D721Med (cell line): Measurements from ENCODE around the gene IRAK1.
"Not testable (repeated sequence)": the region's sequence is repeated elsewhere in the genome, so short reads cannot be mapped to it uniquely, and the experiment has no call there.

Source experiments
- DNase-seq: peaks from one replicate; pipeline ENCODE4 v3.0.0; 2011; ENCODE audit warnings: low spot score; ENCODE audit not compliant: insufficient read length
- FAIRE-seq: peaks from 2 replicates; lab custom pipeline; 2011; peaks lifted over from hg19 to GRCh38; lab: Jason Lieb, UNC
- TF ChIP-seq, protein P1 (sequence below): IDR thresholded peaks from 2 replicates; pipeline ENCODE4 v1.5.1; 2012; ENCODE audit warnings: mild to moderate bottlenecking, control low read depth; ENCODE audit not compliant: insufficient read depth; ENCODE audit errors: missing control alignments

The IRAK1 gene

DNA sequence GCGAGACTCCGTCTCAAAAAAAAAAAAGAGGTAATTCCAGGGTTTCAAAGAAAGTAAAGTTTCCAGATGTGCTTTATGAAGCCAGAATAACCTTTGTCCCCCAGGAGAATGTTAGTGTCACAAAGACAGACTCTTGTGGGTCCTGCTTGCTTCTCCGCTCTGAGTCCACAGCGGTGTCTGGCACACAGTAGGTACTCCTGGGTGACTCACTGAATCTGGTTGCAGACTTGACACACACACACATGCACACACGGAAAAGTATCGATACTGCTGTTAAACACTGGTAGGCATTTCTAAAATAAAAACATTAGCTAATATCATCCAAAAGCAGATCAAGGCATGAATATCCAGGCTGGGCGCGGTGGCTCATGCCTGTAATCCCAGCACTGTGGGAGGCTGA, 24.2 kb downstream of the IRAK1 start:
- FAIRE-seq = no peak
- TF ChIP-seq, protein P1, sequence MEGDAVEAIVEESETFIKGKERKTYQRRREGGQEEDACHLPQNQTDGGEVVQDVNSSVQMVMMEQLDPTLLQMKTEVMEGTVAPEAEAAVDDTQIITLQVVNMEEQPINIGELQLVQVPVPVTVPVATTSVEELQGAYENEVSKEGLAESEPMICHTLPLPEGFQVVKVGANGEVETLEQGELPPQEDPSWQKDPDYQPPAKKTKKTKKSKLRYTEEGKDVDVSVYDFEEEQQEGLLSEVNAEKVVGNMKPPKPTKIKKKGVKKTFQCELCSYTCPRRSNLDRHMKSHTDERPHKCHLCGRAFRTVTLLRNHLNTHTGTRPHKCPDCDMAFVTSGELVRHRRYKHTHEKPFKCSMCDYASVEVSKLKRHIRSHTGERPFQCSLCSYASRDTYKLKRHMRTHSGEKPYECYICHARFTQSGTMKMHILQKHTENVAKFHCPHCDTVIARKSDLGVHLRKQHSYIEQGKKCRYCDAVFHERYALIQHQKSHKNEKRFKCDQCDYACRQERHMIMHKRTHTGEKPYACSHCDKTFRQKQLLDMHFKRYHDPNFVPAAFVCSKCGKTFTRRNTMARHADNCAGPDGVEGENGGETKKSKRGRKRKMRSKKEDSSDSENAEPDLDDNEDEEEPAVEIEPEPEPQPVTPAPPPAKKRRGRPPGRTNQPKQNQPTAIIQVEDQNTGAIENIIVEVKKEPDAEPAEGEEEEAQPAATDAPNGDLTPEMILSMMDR = no peak
- no peak for DNase-seq

DNA sequence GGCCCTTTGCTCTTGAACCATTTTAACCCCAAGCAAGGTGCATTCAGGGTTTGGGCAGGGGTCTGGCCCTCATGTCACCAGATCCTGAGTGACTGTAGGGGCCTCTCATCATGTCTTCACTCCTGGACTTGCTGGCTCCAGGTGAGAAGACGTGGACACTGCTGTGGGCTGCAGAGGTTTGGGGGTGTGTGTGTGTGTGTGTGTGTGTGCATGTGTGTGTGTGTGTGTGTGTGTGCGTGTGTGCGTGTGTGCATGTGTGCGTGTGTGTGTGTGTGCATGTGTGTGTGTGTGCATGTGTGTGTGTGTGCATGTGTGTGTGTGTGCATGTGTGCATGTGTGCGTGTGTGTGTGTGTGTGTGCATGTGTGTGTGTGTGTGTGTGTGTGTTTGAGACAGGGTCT, 25.3 kb downstream of the IRAK1 start:
- not testable (repeated sequence) for DNase-seq, FAIRE-seq

DNA sequence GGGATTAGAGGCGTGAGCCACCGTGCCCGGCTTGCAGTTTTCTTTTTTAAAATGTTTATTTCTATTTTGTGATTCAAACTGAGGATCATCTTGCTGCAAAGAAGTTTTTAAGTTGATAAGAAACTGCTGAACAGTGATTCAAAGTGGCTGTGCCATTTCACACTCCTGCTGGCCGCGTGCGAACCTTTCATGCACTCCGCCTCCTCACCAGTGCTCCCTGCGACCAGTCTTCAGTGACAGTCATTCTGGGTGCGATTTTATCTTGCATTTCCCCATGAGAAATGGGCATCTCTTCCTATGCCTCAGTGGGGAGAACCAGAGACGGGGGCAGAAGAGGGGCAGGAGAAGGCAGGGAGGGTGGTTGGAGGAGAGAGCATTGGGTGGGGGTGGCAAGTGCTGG, 25.7 kb downstream of the IRAK1 start:
- FAIRE-seq (no peak), DNase-seq (no peak)
- TF ChIP-seq, protein P1 = no peak

DNA sequence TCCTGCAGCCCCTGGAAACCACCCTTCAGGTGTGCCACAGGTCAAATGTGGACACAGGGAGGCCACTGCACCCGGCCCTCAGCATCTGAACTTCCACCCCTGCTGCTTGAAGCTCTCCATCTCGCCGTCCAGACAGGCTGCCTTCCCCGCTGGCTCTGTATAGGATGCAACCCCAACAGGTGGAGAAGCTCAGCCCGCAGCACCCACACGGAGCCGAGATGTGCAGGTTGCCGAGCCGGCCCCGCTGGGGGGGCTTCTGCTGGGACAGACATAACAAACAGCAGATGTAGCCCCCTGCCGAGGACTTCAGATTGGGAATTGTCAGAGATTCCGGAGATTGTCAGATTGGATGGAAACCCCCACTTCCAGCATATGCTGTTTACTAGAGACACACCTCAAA, 26.6 kb downstream of the IRAK1 start:
- no peak for DNase-seq
- TF ChIP-seq, protein P1 = no peak
- no peak for FAIRE-seq

DNA sequence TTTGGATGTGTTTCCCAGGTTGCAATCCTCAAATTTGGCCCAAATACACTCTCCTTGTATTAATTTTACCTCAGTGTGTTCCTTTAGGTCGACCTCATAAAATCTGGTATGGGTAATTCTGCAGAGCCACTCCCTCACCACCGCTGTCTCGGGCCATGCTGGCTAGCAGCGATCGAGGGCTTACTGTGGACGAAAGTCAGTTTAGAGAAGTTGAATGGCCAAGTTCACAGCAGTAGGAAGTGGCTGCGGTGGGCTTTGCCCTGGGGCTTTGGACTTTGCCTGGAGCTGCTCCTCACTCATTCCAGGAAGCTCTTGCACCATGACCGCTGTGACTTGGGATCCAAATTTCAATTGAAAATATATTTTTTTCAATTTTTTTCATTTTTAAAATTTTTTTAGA, 27.5 kb downstream of the IRAK1 start:
- FAIRE-seq = no peak
- no peak for DNase-seq
- TF ChIP-seq, protein P1 = no peak

DNA sequence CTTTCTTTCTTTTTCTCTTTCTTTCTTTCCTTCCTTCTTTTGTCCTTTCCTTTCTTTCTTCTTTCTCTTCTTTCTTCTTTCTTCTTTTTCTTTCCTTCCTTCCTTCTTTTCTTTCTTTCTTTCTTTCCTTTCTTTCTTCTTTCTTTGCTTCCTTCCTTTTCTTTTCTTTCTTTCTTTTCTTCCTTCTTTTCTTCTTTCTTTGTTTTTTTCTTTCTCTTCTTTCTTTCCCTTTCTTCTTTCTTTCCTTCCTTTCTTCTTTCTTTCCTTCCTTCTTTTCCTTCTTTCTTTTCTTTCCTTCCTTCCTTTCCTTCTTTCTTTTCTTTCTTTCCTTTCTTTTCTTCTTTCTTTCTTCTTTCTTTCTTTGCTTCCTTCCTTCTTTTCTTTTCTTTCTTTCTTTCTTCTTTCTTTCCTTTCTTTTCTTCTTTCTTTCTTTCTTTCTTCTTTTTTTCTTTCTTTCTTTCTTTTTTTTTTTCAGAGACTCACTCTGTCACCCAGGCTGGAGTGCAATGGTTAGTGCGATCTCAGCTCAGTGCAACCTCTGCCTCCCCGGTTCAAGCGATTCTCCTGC, 28.6 kb downstream of the IRAK1 start:
- TF ChIP-seq, protein P1 = no peak
- DNase-seq = no peak
- FAIRE-seq = no peak

DNA sequence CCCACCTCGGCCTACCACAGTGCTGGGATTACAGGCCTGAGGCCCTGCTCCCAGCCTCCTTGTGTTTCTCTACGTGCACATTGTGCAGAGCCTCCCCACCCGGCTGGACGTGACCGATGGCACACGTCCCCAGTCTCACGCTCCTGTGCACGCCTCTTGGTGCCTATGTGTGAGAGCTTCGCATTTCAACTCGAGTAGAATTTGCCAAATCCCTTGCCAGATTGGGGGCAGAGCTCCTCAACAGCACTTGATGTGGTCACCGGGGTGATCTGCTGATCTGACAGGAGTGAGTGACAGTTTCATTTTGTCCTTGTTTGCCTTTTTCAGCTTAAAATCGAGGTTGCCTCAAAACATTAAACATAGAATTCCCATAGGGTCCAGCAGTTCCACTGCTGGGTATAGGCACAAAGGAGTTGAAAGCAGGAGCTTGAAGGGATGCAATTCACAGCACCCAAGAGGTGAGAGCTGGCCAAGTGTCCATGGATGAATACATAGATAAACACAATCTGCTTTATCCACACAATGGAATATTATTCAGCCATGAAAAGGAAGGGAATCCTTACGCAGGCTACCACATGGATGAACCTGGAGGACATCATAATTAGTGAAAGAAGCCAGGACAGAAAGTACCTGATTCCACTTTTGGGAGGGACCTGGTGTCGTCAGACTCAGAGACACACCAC, 29.6 kb downstream of the IRAK1 start:
- DNase-seq (no peak), FAIRE-seq (no peak)
- TF ChIP-seq, protein P1 = no peak
